GM19240 (cell line): ENCODE results near the gene ZNF470.

Source experiments
- DNase-seq: peaks from one replicate; pipeline ENCODE4 v3.0.0; 2011; ENCODE audit warnings: low spot score; ENCODE audit not compliant: insufficient read length

The ZNF470 gene

GRCh38 chr19:56608274-56608964 is 41.2 kb downstream of the ZNF470 start:
- DNase-seq = no peak

- DNase-seq = no peak
Observed at GRCh38 chr19:56611288-56611687, 44.0 kb downstream of the ZNF470 start.

- DNase-seq = no peak
Observed at GRCh38 chr19:56612737-56613136, 45.5 kb downstream of the ZNF470 start.

- DNase-seq = no peak
Observed at GRCh38 chr19:56613639-56614038, 46.4 kb downstream of the ZNF470 start.

- DNase-seq = no peak
Observed at GRCh38 chr19:56617531-56617930, 50.3 kb downstream of the ZNF470 start.

GRCh38 chr19:56619121-56619520 is 51.9 kb downstream of the ZNF470 start:
- no peak for DNase-seq

GRCh38 chr19:56622374-56622773 is 55.1 kb downstream of the ZNF470 start:
- no peak for DNase-seq

- DNase-seq = no peak
Observed at GRCh38 chr19:56623006-56623405, 55.7 kb downstream of the ZNF470 start.

- DNase-seq = no peak
Observed at GRCh38 chr19:56625708-56626107, 58.4 kb downstream of the ZNF470 start.

- DNase-seq = no peak
Observed at GRCh38 chr19:56633021-56633420, 65.8 kb downstream of the ZNF470 start.

- DNase-seq = no peak
Observed at GRCh38 chr19:56637976-56638555, 70.8 kb downstream of the ZNF470 start.
